HL-60/S4 treated with phorbol 12-myristate 13-acetate at 8.2 ng/mL for 4 days and 3 days (cell line): Measurements from ENCODE around the gene RPL13.

ENCODE experiments used
- in situ Hi-C: fragments of 300-500 bp; cut with MboI; formaldehyde crosslinking; loops from 2 replicates; pipeline ENCODE4 v1.15.0; 2022; ENCODE audit warnings: low sequenced_read_pairs

Gene RPL13

DNA sequence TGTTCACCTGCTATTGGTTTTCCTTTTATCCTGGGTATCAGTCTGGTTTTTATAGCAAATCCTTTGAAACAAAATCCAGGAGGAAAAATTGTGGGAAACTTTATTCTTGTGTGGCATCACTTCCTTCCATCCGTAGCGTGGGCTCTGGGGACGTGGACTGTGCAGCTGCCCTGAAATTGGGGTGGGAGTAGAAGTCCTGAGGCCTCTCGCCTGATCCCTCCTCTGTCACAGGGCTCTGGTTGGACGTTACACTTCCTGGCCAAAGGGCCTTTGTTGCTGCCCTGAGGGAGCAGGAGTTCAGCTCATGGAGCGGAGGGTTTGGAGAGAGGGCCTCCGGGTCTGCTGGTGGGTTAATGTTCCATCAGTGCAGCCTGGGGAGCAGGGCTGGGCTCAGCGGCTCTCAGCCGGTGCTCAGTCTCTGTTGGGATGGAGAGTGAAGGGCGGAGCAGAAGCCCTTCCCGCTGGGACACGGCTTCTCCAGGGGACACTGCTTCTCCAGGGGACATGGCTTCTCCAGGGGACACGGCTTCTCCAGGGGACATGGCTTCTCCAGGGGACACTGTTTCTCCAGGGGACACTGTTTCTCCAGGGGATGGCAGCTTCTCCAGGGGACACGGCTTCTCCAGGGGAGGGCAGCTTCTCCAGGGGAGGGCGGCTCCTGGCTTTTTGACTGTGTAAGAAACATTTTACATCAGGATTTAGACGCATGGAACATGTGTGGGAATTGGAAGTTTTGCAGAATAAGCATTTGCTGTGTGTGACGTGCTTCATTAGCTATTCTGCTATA is 15.2 kb upstream of the RPL13 start:
- in situ Hi-C loops: no loop called here

DNA sequence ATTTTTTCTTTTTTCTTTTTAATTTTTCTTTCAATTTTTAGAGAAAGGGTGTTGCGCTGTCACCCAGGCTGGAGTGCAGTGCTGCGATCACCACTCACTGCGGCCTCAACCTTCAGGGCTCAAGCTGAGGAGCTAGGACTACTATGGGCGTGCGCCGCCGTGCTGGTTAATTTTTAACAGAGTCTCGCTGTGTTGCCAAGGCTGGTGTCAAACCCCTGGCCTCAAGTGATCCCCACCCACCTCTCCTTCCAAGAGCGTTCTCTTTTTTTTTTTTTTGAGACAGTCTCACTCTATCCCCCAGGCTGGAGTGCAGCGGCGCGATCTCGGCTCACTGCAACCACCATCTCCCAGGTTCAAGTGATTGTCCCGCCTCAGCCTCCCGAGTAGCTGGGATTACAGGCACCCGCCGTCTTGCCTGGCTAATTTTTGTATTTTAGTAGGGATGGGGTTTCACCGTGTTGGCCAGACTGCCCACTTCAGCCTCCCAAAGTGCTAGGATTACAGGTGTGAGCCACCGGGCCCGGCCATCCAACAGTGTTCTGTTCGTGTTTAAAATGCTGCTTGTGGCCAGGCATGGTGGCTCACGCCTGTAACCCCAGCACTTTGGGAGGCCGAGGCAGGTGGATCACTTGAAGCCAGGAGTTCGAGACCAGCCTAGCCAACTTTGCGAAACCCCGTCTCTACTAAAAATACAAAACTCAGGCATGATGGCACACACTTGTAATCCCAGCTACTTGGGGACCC is 14.5 kb upstream of the RPL13 start:
- in situ Hi-C loops: no loop called here

DNA sequence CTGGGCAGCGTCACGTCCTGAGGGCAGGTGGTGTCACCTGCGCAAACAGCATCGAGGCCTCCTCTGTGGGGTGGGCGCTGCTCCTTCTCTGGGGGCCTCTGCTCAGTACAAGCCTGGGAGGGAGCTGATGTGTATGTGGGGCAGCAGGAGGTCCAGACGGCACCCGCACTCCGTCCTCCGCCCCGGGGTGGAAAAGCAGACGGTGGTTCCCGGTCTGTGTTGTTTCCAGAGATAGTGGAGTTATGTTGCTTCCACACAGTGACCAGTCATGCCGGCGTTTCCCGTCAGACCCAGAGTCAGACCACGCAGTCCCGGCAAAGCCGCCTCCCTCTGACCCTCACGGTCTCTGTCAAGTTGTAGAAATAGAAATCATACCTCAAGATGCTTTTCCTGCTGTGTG is 13.7 kb upstream of the RPL13 start:
- in situ Hi-C loops: no loop called here

DNA sequence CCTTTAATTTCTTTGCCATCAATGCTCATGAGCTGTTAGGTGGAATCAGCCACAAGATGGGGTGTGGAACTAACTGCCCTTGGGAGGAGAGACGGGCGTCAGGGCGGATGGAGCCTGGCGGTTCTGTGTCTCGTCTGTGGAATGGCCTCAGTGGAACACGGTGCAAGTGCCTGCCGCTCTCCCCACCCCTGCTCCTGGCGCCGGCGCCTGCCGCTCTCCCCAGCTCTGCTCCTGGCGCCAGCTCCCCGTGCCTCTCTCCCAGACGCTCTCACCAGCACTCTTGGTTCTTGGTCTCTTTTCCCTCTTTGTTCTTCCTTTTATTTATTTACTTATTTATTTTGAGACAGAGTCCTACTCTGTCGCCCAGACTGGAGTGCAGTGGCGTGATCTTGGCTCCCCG is 13.2 kb upstream of the RPL13 start:
- in situ Hi-C loops: no loop called here

DNA sequence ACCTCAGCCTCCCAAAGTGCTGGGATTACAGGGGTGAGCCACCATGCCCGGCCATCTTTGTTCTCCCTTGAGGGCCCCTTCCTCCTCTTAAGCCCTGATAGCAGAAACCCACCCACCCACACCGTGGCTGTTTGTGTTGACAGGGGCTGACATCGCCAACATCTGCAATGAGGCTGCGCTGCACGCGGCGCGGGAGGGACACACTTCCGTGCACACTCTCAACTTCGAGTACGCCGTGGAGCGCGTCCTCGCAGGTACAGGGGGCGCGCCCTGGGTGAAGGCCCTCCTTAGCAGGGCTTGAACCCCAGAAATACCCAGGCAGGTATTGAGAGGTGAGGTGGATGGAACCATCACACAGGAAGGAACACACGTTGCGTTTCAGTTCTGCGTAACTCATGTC is 12.6 kb upstream of the RPL13 start:
- in situ Hi-C loops: no loop called here

DNA sequence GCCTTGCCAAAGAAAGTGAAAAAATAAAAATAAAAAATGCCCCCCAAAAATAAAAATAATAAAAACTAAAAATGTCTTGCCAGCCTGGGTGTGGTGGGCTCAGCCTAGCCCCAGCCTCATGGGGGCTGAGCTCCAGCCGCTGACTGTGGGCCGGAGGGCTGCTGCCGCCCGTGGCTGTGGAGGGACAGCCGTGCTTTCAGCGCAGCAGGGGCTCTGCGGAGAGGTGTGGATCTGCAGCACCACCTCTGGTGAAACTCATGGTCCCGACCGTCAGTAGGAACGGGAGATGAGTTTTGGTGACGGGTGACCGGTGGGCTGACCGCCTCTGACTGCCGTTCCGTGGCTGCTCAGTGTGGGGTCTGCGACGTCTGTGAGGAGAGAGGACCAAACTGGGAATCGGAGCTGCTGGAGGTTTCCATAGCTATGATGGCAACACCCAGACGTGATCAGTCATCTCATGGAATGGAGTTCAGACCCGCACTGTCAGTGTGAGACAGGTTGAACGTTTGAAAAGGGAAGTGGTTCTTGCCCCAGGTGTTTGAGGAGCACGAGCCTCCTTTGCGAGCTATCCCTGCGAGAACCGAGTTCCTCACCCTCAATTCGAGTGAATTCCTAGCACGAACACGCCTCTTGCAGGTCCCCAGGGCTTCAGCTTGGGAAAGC is 12.0 kb upstream of the RPL13 start:
- in situ Hi-C loops: no loop called here

DNA sequence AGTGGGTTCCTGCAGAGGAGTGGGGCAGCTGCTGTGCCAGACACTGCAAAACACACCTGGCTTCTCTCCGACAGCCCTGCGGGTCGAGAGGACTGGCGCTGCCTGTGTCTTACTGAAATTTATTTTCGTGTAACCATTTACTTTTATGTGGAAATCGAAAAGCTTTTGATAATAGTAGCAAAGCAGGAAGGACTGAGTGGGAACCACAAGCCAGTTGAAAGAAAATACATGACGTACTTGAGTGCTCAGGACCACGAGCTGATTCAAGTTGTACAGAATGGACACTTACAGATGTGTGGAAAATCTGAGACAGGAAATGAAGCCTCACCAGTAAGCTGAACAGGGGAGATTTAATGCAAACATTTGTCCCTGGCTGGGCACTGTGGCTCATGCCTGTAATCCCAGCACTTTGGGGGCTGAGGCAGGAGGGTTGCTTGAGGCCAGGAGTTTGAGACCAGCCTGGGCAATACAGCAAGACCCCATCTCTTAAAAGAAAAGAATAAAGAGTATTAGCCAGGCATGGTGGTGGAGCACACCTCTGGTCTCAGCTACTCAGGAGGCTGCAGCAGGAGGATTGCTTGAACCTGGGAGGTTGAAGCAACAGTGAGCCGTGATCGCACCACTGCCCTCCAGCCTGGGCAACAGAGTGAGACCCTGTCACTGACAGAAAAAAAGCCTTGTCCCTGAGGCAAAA is 11.3 kb upstream of the RPL13 start:
- in situ Hi-C loops: no loop called here

DNA sequence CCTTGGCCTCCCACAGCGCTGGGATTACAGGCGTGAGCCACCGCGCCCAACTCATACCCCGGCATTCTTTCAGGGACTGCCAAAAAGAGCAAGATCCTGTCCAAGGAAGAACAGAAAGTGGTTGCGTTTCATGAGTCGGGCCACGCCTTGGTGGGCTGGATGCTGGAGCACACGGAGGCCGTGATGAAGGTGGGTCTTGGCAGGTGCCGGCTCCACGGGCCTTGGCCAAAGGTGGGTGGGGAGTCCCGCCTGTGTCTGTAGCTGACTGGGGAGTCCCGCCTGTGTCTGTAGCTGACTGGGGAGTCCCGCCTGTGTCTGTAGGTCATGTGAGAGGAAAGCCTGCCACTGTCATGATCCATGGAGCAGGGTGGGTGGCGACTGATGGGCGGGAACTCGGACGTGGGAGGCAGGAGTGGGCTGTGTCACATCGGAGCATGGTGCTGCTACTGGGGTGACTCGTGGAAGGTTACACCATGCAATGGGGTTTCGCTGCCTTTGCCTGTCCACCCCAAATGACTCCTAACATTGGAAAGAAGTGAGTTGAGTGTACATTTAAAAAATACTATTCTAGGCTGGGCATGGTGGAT is 10.0 kb upstream of the RPL13 start:
- in situ Hi-C loops: no loop called here

DNA sequence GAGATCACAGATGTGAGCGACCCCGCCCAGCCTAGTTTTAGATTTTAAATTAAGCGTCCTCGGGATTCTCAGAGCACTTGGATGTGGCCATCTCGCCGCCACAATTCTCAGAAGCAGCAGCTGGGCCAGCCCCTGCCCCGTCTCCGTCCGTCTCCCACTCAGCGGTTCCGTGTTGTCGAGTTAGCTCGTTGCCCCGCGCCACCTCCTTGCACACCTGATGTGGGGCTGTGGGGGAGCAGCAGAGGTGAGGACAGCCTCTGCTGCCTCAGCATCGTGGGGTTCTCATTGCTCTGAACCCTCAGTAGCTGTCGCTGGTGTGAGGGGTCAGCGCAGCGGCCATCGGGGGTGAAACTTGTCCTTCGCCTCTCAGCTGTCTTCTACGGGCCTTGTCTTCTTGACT is 8.2 kb upstream of the RPL13 start:
- in situ Hi-C loops: no loop called here

DNA sequence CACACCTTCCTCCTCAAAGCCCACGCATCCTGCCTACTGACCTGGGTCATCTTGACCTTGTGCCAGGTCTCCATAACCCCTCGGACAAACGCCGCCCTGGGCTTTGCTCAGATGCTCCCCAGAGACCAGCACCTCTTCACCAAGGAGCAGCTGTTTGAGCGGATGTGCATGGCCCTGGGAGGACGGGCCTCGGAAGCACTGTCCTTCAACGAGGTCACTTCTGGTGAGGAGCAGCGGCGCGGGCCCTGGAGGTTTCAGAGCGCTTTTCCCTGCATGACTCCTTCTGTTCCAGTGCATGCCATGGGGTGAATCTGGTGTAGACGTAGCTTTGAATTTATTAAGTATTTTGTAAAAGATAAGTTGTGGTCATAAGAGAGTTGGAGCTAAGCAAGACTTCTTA is 7.6 kb upstream of the RPL13 start:
- in situ Hi-C loops: no loop called here

DNA sequence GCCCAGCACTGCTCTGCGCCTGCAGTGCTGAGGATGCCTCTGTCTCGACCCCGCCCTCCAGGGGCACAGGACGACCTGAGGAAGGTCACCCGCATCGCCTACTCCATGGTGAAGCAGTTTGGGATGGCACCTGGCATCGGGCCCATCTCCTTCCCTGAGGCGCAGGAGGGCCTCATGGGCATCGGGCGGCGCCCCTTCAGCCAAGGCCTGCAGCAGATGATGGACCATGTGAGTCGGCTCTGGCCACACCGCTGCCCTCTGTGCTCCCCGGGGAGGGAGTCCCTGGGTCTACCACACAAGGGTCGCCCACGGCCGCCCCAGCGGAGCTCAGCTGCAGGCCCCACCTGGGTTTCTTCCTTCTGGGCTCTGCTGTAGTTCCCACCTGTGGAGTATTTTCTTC is 6.7 kb upstream of the RPL13 start:
- in situ Hi-C loops: no loop called here

DNA sequence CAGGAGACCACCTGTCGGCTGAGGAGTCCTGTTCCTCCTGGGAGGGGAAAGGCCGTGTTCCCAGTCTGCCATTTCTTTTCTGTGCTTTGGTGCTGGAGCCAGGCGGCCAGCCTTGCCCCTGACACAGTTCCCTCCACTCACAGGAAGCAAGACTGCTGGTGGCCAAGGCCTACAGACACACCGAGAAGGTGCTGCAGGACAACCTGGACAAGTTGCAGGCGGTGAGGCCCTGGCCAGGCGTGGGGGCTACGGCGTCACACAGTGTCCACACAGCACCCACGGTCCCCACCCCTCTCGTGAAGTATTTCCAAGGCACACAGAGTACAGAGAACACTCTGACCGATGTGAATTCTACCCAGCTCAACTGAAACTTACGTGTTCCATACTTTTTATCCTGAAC is 6.1 kb upstream of the RPL13 start:
- in situ Hi-C loops: no loop called here

DNA sequence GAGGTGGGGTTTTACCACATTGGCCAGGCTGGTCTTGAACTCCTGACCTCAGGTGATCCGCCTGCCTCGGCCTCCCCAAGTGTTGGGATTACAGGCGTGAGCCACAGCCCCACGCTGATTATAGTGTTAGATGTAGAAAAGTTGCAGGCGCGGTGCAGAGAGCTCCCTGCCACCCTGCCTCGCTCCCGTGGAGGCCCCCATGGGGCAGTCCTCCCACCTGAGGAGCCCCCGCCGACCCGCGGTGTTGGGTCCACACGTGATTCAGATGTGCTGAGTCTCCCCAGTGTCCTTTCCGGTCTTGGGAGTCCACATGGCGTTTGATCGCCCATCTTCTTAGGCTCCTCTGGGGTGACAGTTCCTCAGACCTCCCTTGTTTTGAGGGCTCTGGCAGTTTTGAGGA is 5.2 kb upstream of the RPL13 start:
- in situ Hi-C loops: no loop called here

DNA sequence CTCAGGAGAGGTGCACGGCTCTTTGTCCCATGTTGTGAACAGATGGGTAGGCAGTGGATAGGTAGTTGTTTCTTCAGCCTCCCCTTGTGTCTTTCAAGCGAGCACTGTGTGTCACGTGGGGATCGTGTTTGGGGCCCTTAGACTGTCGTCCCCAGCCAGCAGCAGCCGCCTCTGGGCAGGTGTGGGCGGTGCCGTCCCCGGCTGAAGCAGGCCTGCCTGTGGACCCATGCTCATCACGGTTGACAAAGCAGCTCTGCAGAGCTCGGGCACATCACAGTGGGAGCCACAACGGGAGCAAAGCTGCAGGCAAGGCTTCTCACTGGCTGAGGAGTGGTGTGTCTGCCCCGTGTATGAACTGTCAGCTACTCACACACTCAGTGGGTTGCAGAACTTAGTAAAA is 4.7 kb upstream of the RPL13 start:
- in situ Hi-C loops: no loop called here

DNA sequence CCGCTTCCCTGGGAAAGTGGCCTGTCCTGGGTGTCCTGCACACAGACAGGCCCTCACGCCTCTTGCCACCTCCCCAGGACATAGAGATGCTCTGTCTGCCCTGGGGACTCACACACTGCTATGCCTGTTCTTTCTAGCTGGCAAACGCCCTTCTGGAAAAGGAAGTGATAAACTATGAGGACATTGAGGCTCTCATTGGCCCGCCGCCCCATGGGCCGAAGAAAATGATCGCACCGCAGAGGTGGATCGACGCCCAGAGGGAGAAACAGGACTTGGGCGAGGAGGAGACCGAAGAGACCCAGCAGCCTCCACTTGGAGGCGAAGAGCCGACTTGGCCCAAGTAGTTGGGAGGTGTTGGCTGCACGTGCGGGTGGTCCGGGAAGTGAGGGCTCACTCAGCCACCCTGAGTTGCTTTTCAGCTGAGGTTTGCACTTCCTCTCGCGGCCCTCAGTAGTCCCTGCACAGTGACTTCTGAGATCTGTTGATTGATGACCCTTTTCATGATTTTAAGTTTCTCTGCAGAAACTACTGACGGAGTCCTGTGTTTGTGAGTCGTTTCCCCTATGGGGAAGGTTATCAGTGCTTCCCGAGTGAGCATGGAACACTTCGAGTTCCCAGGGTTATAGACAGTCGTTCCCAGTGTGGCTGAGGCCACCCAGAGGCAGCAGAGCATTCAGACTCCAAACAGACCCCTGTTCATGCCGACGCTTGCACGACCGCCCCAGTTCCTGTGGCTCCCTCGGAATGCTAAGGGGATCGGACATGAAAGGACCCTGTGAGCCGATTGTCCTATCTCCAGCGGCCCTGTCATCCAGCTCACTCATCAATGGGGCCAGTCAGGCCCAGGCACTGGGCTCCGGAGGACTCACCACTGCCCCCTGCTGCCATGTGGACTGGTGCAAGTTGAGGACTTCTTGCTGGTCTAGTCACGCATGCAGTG is 3.5 kb upstream of the RPL13 start:
- in situ Hi-C loops: no loop called here

DNA sequence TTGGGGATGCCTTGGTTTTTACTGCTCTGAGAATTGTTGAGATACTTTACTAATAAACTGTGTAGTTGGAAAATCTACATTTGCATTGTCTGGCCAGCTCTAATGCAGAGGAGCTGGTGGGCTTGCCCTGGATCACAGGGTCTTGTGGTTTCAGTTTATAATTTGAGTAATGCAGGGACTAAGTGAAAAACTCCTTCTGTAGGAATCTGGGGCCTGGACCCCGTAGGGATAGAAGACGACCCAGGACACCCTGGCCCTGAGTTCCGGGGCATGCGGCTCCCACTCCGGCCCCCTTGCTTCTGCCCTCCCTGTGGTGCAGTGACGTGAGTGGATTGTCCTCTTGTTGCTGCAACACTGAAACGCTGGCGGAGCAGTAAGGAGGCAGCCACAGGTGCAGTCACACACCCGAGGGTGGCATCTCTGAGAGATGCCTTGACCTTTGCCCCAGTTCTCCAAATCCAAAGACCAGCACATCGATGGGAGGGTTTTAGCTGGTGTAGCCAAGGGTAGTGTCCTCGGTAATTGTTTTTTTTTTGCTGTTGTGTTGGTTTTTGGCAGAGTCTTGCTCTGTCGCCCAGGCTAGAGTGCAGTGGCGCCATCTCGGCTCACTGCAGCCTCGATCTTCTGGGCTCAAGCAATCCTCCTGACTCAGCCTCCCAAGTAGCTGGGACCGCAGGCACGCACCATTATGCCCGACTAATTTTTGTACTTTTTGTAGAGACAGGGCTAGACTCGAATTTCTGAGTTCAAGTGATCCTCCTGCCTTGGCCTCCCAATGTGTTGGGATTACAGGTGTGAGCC is 2.6 kb upstream of the RPL13 start:
- in situ Hi-C loops: no loop called here

DNA sequence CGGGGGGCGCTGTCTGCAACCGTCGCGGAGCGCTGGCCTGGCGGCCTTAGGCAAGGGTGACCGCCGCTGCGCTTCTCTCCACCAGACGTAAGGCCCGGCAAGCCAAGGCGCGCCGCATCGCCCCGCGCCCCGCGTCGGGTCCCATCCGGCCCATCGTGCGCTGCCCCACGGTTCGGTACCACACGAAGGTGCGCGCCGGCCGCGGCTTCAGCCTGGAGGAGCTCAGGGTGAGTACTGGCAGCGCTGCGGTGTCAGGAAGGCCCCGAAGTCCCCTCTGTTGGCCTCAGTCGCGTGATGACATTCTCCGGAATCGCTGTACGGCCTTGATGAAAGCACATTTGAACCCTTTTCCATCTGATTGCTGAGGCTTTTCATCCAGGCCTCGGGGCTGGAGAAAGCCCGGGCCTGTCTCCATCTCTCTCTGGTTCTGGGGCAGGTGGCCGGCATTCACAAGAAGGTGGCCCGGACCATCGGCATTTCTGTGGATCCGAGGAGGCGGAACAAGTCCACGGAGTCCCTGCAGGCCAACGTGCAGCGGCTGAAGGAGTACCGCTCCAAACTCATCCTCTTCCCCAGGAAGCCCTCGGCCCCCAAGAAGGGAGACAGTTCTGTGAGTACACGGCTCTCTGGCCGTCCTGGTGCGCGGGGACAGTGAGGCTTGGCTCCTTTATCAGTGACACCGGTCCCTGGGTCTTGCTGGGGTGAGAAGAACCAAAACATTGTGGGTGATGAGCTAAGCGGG is 831 bp downstream of the RPL13 start:
- in situ Hi-C loops: no loop called here

DNA sequence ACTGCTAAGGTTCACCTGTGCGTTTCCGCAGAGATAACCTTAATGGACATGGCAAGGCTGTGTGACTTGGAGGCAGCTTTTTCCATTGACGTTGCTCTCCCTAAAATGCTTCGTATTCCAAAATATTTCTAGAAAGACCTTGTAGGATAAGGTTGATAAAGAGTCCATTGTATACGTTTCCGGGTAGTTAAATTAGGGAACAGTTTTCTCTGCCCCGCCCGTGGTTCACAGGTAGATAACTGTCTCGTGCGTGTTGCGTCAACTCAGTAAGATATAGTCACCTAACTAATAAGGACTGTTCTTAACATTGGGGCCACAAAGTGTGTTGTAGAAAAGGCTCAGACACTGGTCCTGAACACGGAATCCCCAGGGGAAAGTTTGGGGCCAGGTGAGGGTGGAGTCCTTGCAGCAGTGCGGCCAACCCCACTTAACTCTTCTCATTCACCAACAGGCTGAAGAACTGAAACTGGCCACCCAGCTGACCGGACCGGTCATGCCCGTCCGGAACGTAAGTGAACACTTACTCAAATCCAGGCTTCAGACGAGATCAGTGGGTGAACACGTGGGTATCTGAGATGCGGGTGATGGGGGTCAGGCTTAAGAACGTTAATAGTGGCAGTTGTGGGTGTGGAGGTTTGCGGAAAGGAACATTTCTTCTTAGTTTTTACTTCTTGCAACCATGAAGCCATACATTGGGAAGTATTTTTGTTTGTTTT is 1.6 kb downstream of the RPL13 start:
- in situ Hi-C loops: no loop called here
